H1 (cell line): Measurements from ENCODE around the gene SNTG2. TPM values are rescaled to one million over a fixed set of nuclear protein-coding genes. Genes with fewer than 3 reads are reported as not detected.

ENCODE experiments used
- CHD7 ChIP-seq: fragments of 300-600 bp; sonication (generic); IDR thresholded peaks from 2 replicates; pipeline ENCODE4 v1.7.1; 2012; ENCODE audit warnings: low read length, moderate library complexity, mild to moderate bottlenecking, inconsistent platforms; ENCODE audit not compliant: insufficient replicate concordance
- MAFK ChIP-seq: IDR thresholded peaks from 2 replicates; pipeline ENCODE4 v1.6.1; 2012; ENCODE audit warnings: low read depth, mild to moderate bottlenecking, improper control_type of control experiment, low read length
- NRF1 ChIP-seq: IDR thresholded peaks from 2 replicates; pipeline ENCODE4 v1.6.1; 2011; ENCODE audit warnings: mild to moderate bottlenecking, low read depth, low read length, improper control_type of control experiment
- POLR2A ChIP-seq, 2 experiments: IDR thresholded peaks; 1 replicate in 1 of 2; 2 replicates in 1 of 2; pipeline ENCODE4 v1.6.1; 2011; ENCODE audit warnings: low read depth in 2 of 2, low read length in 2 of 2, mild to moderate bottlenecking in 2 of 2; ENCODE audit errors: control extremely low read depth in 1 of 2
- RFX5 ChIP-seq: IDR thresholded peaks from 2 replicates; pipeline ENCODE4 v1.6.1; 2011; ENCODE audit warnings: low read depth, low read length, improper control_type of control experiment, borderline replicate concordance
- SAP30 ChIP-seq: fragments of 300-600 bp; sonication (generic); IDR thresholded peaks from 2 replicates; pipeline ENCODE4 v1.7.1; 2012; ENCODE audit warnings: low read length, moderate library complexity, mild to moderate bottlenecking, inconsistent platforms; ENCODE audit not compliant: insufficient read depth, insufficient replicate concordance
- SP1 ChIP-seq: IDR thresholded peaks from 2 replicates; pipeline ENCODE4 v1.6.1; 2011; ENCODE audit warnings: low read depth, low read length
- SP2 ChIP-seq: IDR thresholded peaks from 2 replicates; pipeline ENCODE4 v1.6.1; 2012; ENCODE audit warnings: mild to moderate bottlenecking, low read length, inconsistent platforms
- SRF ChIP-seq: IDR thresholded peaks from 2 replicates; pipeline ENCODE4 v1.6.1; 2011; ENCODE audit warnings: mild to moderate bottlenecking, low read depth, low read length, moderate library complexity
- TCF12 ChIP-seq: IDR thresholded peaks from 2 replicates; pipeline ENCODE4 v1.6.1; 2011; ENCODE audit warnings: low read depth, mild to moderate bottlenecking, low read length
- polyA plus RNA-seq, 7 experiments: library from polyadenylated mRNA; depleted of rRNA in 3 of 7; stranded (reverse) in 5 of 7; unstranded in 2 of 7; fragments of >200 nt in 5 of 7; fragments of 200-250 nt in 2 of 7; gene quantifications; 1 replicate in 5 of 7; 2 replicates in 1 of 7; 4 replicates in 1 of 7; pipeline versions ENCODE4 v1.2.1 to v1.2.3, GENCODE V29; 2011 to 2013; ENCODE audit warnings: missing spikeins in 2 of 7, mixed read lengths in 2 of 7
- total RNA-seq: library from RNA; stranded (reverse); fragmentation: NEBNext Ultra II Directional; extraction: Animal tissue kit (Norgen Biotek cat#: 25700); gene quantifications from 2 replicates; pipeline ENCODE4 v1.2.1, GENCODE V29; 2021

SNTG2 gene
- total and polyA plus RNA-seq, 2 of the 8 experiments (the other 6 are each of a cell fraction or from before 2014, with no cell fraction given): 6.6 to 18.1 TPM

- TF ChIP-seq CHD7: no peak
- TF ChIP-seq POLR2A (IDR thresholded peaks at IDR 0.05; ENCODE audit: control extremely low read depth in 1 of 2, low read depth in 2 of 2, low read length in 2 of 2): no peak
- TF ChIP-seq RFX5: no peak
- no peak for TF ChIP-seq MAFK
- TF ChIP-seq NRF1: no peak
- no peak for TF ChIP-seq TCF12
- TF ChIP-seq SRF: no peak
- TF ChIP-seq SAP30: no peak
- TF ChIP-seq SP2: no peak
- no peak for TF ChIP-seq SP1
Measured at GRCh38 chr2:1366546-1367134, 416.0 kb downstream of the SNTG2 start (continued).
